Fibroblast of skin of left biceps (primary cell): Measurements from ENCODE around the gene KLHL35.

Experiments used
- DNase-seq, 2 experiments: peaks; one replicate each; pipeline ENCODE4 v3.0.0-alpha.2; 2013; ENCODE audit warnings: low read depth in 2 of 2

The KLHL35 gene

GRCh38 chr11:75432911-75433321 lies at the start of gene KLHL35:
Gene KLHL35, minus strand, starts transcription at chr11:75433203. Its CDS starts 2,574 bp downstream, at chr11:75430629.
- no peak for DNase-seq

GRCh38 chr11:75481922-75482606 lies 49.1 kb upstream of the KLHL35 start:
- no peak for DNase-seq

- DNase-seq = no peak
These were observed 48.4 kb upstream of the KLHL35 start for GRCh38 chr11:75481223-75481921.

- DNase-seq = no peak
These were observed 47.5 kb upstream of the KLHL35 start for GRCh38 chr11:75480185-75481175.

GRCh38 chr11:75479597-75480145 lies 46.7 kb upstream of the KLHL35 start:
- DNase-seq = no peak

GRCh38 chr11:75478783-75479596 lies 46.0 kb upstream of the KLHL35 start:
- no peak for DNase-seq

GRCh38 chr11:75477614-75477935 lies 44.6 kb upstream of the KLHL35 start:
- no peak for DNase-seq

GRCh38 chr11:75476739-75477613 lies 44.0 kb upstream of the KLHL35 start:
- no peak for DNase-seq

GRCh38 chr11:75475767-75476650 lies 43.0 kb upstream of the KLHL35 start:
- no peak for DNase-seq

GRCh38 chr11:75474878-75475766 lies 42.1 kb upstream of the KLHL35 start:
- DNase-seq = peak in 1 of 2 experiments; percentile 47

- no peak for DNase-seq
These were observed 41.2 kb upstream of the KLHL35 start for GRCh38 chr11:75474240-75474639.

- DNase-seq = no peak
These were observed 40.7 kb upstream of the KLHL35 start for GRCh38 chr11:75473684-75474083.

- no peak for DNase-seq
These were observed 39.2 kb upstream of the KLHL35 start for GRCh38 chr11:75472081-75472732.

- no peak for DNase-seq
These were observed 38.4 kb upstream of the KLHL35 start for GRCh38 chr11:75471176-75471973.

- DNase-seq = no peak
These were observed 37.6 kb upstream of the KLHL35 start for GRCh38 chr11:75470476-75471080.

GRCh38 chr11:75469785-75470405 lies 36.9 kb upstream of the KLHL35 start:
- no peak for DNase-seq
